Stomach (tissue), 4 donors: ENCODE results near the gene KIAA1614.

Experiments
- CTCF ChIP-seq, 7 experiments: fragments of 450-650 bp in 4 of 7; fragments of 200-600 bp in 3 of 7; sonication (generic) in 3 of 7; IDR thresholded peaks; one replicate each; pipeline ENCODE4 v1.5.1; 2016 to 2019; ENCODE audit warnings: antibody characterized with exemption in 7 of 7, control low read depth in 2 of 7, mild to moderate bottlenecking in 1 of 7
- EP300 ChIP-seq: sonication (generic); formaldehyde crosslinking; IDR thresholded peaks from one replicate; pipeline ENCODE4 v1.6.1; 2017; ENCODE audit warnings: antibody characterized with exemption
- POLR2A ChIP-seq, 4 donors: fragments of 450-650 bp; IDR thresholded peaks; one replicate each; pipeline ENCODE4 v1.6.1; 2016; ENCODE audit warnings: antibody characterized with exemption in 4 of 4, control low read depth in 2 of 4, mild to moderate bottlenecking in 1 of 4, moderate library complexity in 1 of 4

- no peak for TF ChIP-seq CTCF (IDR thresholded peaks at IDR 0.05)
- TF ChIP-seq POLR2A (IDR thresholded peaks at IDR 0.05) = no peak
- no peak for TF ChIP-seq EP300
These were observed 18.0 kb downstream of the KIAA1614 start for GRCh38 chr1:180930687-180931086.
